H1 (cell line): ENCODE measurements around the gene ILF3. TPM values are rescaled to one million over a fixed set of nuclear protein-coding genes. Genes with fewer than 3 reads are reported as not detected.

Source experiments
- CTCF ChIA-PET: fragments of 300-600 bp; sonication (Branson Sonifier 250); formaldehyde crosslinking; loops from one replicate; lab custom pipeline; 2021; ENCODE audit not compliant: partially characterized antibody; lab: Charles Lee
- POLR2A ChIA-PET: fragments of 300-600 bp; sonication (Branson Sonifier 250); formaldehyde crosslinking; loops from one replicate; lab custom pipeline; 2021; ENCODE audit warnings: inconsistent platforms; ENCODE audit not compliant: partially characterized antibody; lab: Charles Lee
- DNase-seq, 2 experiments: peaks; one replicate each; pipeline versions ENCODE4 v3.0.0 to v3.0.0-alpha.2; 2010 to 2022; ENCODE audit warnings: low spot score in 2 of 2, low read depth in 1 of 2, mixed read lengths in 1 of 2
- FAIRE-seq: peaks from 2 replicates; lab custom pipeline; 2011; peaks lifted over from hg19 to GRCh38; lab: Jason Lieb, UNC
- H2AFZ ChIP-seq: 2 replicates; pipeline ENCODE4 v1.8.1; 2012; ENCODE audit warnings: low read length, inconsistent platforms
- H2AK5ac ChIP-seq: 2 replicates; pipeline ENCODE4 v1.6.1; 2013; ENCODE audit warnings: low read depth, low read length
- H2BK120ac ChIP-seq: replicated peaks from 2 replicates; pipeline ENCODE3; 2013; ENCODE audit warnings: low read depth, low read length, inconsistent platforms
- H2BK12ac ChIP-seq: 2 replicates; pipeline ENCODE4 v1.6.1; 2013; ENCODE audit warnings: low read depth, low read length
- H2BK15ac ChIP-seq: 2 replicates; pipeline ENCODE4 v1.6.1; 2013; ENCODE audit warnings: low read length
- H2BK20ac ChIP-seq: 2 replicates; pipeline ENCODE4 v1.6.1; 2013; ENCODE audit warnings: low read length
- H2BK5ac ChIP-seq: 2 replicates; pipeline ENCODE4 v1.6.1; 2013; ENCODE audit warnings: low read depth, low read length
- H3K14ac ChIP-seq: 2 replicates; pipeline ENCODE4 v1.6.1; 2013; ENCODE audit warnings: inconsistent platforms; ENCODE audit not compliant: insufficient read length
- H3K18ac ChIP-seq: 2 replicates; pipeline ENCODE4 v1.6.1; 2013; ENCODE audit warnings: low read length; ENCODE audit errors: extremely low read depth
- H3K23ac ChIP-seq: 2 replicates; pipeline ENCODE4 v1.6.1; 2013; ENCODE audit warnings: inconsistent platforms; ENCODE audit not compliant: insufficient read length
- H3K23me2 ChIP-seq: 2 replicates; pipeline ENCODE4 v1.6.1; 2013; ENCODE audit warnings: low read depth, low read length
- H3K27ac ChIP-seq: 2 replicates; pipeline ENCODE4 v1.6.1; 2011; ENCODE audit warnings: low read depth, low read length, inconsistent platforms
- H3K27me3 ChIP-seq, 4 experiments: replicated peaks in 1 of 4; 1 replicate in 1 of 4; 2 replicates in 3 of 4; pipeline versions ENCODE4 v1.6.1 to v1.8.1; 2011 to 2013; ENCODE audit warnings: low read length in 3 of 4, mild to moderate bottlenecking in 3 of 4, inconsistent platforms in 2 of 4, mixed read lengths in 2 of 4, moderate library complexity in 1 of 4; ENCODE audit not compliant: control insufficient read depth in 3 of 4, insufficient read depth in 3 of 4; ENCODE audit errors: extremely low read depth in 1 of 4
- H3K36me3 ChIP-seq, 4 experiments: 2 replicates each; pipeline versions ENCODE4 v1.6.1 to v1.8.1; 2011 to 2013; ENCODE audit warnings: mild to moderate bottlenecking in 4 of 4, low read length in 3 of 4, moderate library complexity in 2 of 4, control low read depth in 1 of 4, inconsistent platforms in 1 of 4; ENCODE audit not compliant: insufficient read depth in 4 of 4, control insufficient read depth in 2 of 4
- H3K4ac ChIP-seq: replicated peaks from 2 replicates; pipeline ENCODE3; 2013; ENCODE audit warnings: low read length, low read depth, mixed read lengths, inconsistent platforms; ENCODE audit not compliant: insufficient read length
- H3K4me1 ChIP-seq, 4 experiments: replicated peaks in 1 of 4; 1 replicate in 1 of 4; 2 replicates in 3 of 4; pipeline versions ENCODE4 v1.6.1 to v1.8.1; 2011 to 2013; ENCODE audit warnings: low read length in 3 of 4, inconsistent platforms in 2 of 4, mixed read lengths in 1 of 4; ENCODE audit not compliant: insufficient read depth in 4 of 4, control insufficient read depth in 3 of 4
- H3K4me2 ChIP-seq, 2 experiments: 2 replicates each; pipeline versions ENCODE4 v1.6.1 to v1.8.1; 2011 to 2013; ENCODE audit warnings: low read depth in 2 of 2, low read length in 2 of 2, control low read depth in 1 of 2, inconsistent platforms in 1 of 2, mild to moderate bottlenecking in 1 of 2; ENCODE audit not compliant: insufficient read depth in 1 of 2
- H3K4me3 ChIP-seq, 4 experiments: fragments of 200-600, 300-600 bp in 1 of 4; sonication (generic), shearing (Covaris generic), sonication (Bioruptor Twin) in 1 of 4; 2 replicates each; pipeline versions ENCODE4 v1.5.1 to v1.8.1; 2011 to 2016; ENCODE audit warnings: low read length in 4 of 4, low read depth in 3 of 4, control low read depth in 2 of 4, inconsistent platforms in 2 of 4, mild to moderate bottlenecking in 2 of 4, mixed read lengths in 1 of 4, moderate library complexity in 1 of 4; ENCODE audit not compliant: insufficient read depth in 2 of 4; ENCODE audit errors: extremely low read depth in 1 of 4
- H3K56ac ChIP-seq: replicated peaks from 2 replicates; pipeline ENCODE3; 2013; ENCODE audit warnings: low read depth, mild to moderate bottlenecking, mixed read lengths, low read length, inconsistent platforms; ENCODE audit not compliant: insufficient read length
- H3K79me1 ChIP-seq: 2 replicates; pipeline ENCODE4 v1.6.1; 2013; ENCODE audit warnings: low read depth, low read length, control low read depth
- H3K79me2 ChIP-seq, 2 experiments: 2 replicates each; pipeline versions ENCODE4 v1.6.1 to v1.8.1; 2012 to 2013; ENCODE audit warnings: low read length in 2 of 2, mild to moderate bottlenecking in 2 of 2, inconsistent platforms in 1 of 2; ENCODE audit not compliant: insufficient read depth in 2 of 2, control insufficient read depth in 1 of 2
- H3K9ac ChIP-seq, 4 experiments: replicated peaks in 1 of 4; 1 replicate in 1 of 4; 2 replicates in 3 of 4; pipeline versions ENCODE4 v1.6.1 to v1.8.1; 2011 to 2013; ENCODE audit warnings: low read depth in 3 of 4, low read length in 3 of 4, control low read depth in 2 of 4, mild to moderate bottlenecking in 2 of 4, moderate library complexity in 2 of 4, inconsistent platforms in 1 of 4; ENCODE audit errors: extremely low read depth in 1 of 4
- H3K9me3 ChIP-seq, 2 experiments: 2 replicates each; pipeline versions ENCODE4 v1.6.1 to v1.8.1; 2012 to 2013; ENCODE audit warnings: mild to moderate bottlenecking in 2 of 2, moderate library complexity in 2 of 2, control low read depth in 1 of 2, inconsistent platforms in 1 of 2, low read depth in 1 of 2, low read length in 1 of 2, mixed read lengths in 1 of 2; ENCODE audit not compliant: insufficient read depth in 2 of 2
- H4K20me1 ChIP-seq, 2 experiments: replicated peaks in 1 of 2; 2 replicates each; pipeline versions ENCODE3 to v1.8.1; 2011 to 2013; ENCODE audit warnings: inconsistent platforms in 2 of 2, low read length in 2 of 2, mild to moderate bottlenecking in 1 of 2; ENCODE audit not compliant: insufficient read depth in 2 of 2, control insufficient read depth in 1 of 2
- H4K5ac ChIP-seq: 2 replicates; pipeline ENCODE4 v1.6.1; 2013; ENCODE audit warnings: low read length, low read depth, mixed read lengths, inconsistent platforms; ENCODE audit not compliant: insufficient read length
- H4K8ac ChIP-seq: 2 replicates; pipeline ENCODE4 v1.8.0; 2013; ENCODE audit warnings: mild to moderate bottlenecking, moderate library complexity, low read length, inconsistent platforms; ENCODE audit not compliant: insufficient read depth; ENCODE audit errors: extremely low read depth
- H4K91ac ChIP-seq: replicated peaks from 2 replicates; pipeline ENCODE3; 2013; ENCODE audit warnings: low read length, mixed read lengths, inconsistent platforms; ENCODE audit not compliant: insufficient read length
- KDM4A ChIP-seq: IDR thresholded peaks from one replicate; pipeline ENCODE4 v1.7.1; 2012; ENCODE audit warnings: low read depth, mild to moderate bottlenecking, moderate library complexity, low read length, inconsistent platforms; ENCODE audit not compliant: severe bottlenecking
- POLR2A ChIP-seq, 2 experiments: IDR thresholded peaks; 1 replicate in 1 of 2; 2 replicates in 1 of 2; pipeline ENCODE4 v1.6.1; 2011; ENCODE audit warnings: low read depth in 2 of 2, low read length in 2 of 2, mild to moderate bottlenecking in 2 of 2; ENCODE audit errors: control extremely low read depth in 1 of 2
- WGBS, 2 experiments: shearing (Covaris generic) in 1 of 2; methylation state at CpG; one replicate each; pipeline versions ENCODE4 v1.1.6 to v1.1.7; 2013 to 2015; ENCODE audit warnings: low lambda C conversion rate in 2 of 2, mixed read lengths in 2 of 2, inconsistent platforms in 1 of 2, low coverage in 1 of 2, missing lambda C conversion rate in 1 of 2; ENCODE audit not compliant: insufficient replicate concordance in 2 of 2, insufficient coverage in 1 of 2, insufficient read length in 1 of 2; ENCODE audit errors: extremely low coverage in 1 of 2, missing lambda C conversion rate in 1 of 2; 5-methylcytosine and 5-hydroxymethylcytosine counted together
- polyA plus RNA-seq, 7 experiments: library from polyadenylated mRNA; depleted of rRNA in 3 of 7; stranded (reverse) in 5 of 7; unstranded in 2 of 7; fragments of >200 nt in 5 of 7; fragments of 200-250 nt in 2 of 7; gene quantifications; 1 replicate in 5 of 7; 2 replicates in 1 of 7; 4 replicates in 1 of 7; pipeline versions ENCODE4 v1.2.1 to v1.2.3, GENCODE V29; 2011 to 2013; ENCODE audit warnings: missing spikeins in 2 of 7, mixed read lengths in 2 of 7
- total RNA-seq: library from RNA; stranded (reverse); fragmentation: NEBNext Ultra II Directional; extraction: Animal tissue kit (Norgen Biotek cat#: 25700); gene quantifications from 2 replicates; pipeline ENCODE4 v1.2.1, GENCODE V29; 2021

Gene ILF3
- total and polyA plus RNA-seq, 2 of the 8 experiments (the other 6 are each of a cell fraction or from before 2014, with no cell fraction given) = 291 to 695 TPM

DNA sequence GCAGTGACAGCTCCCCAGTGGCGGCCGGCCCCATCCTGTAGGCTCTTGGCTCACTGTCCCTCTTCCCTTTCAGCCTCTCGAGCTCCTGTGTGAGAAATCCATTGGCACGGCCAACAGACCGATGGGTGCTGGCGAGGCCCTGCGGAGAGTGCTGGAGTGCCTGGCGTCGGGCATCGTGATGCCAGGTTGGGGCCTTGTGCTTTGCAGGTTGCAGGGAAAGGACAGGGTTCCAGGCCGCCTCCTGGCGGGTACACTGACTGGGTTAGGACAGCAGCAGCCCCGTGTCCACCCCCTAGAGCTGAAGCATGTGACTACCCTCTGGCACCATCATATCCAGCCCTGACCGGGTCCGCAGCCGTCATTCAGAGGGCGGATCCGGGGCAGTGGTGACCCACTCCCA lies 25.6 kb downstream of the ILF3 start:
- WGBS, 2 experiments = 94% methylated on average over 18 of the region's 18 CpGs; no CpG with 5 or more reads in 1 of the 2 experiments
- no peak overlapping the region for H2BK5ac ChIP-seq
- H4K91ac ChIP-seq = no peak overlapping the region
- FAIRE-seq (no peak), DNase-seq (no peak)
- H3K4ac ChIP-seq = no peak overlapping the region
- no peaks in the 10 kb centered on the region for H3K27me3 ChIP-seq
- H3K23ac ChIP-seq = no peak overlapping the region
- no peak overlapping the region for H2BK12ac ChIP-seq
- no peaks in the 10 kb centered on the region for H3K23me2 ChIP-seq
- H3K9ac ChIP-seq = no peak overlapping the region
- TF ChIP-seq POLR2A (IDR thresholded peaks at IDR 0.05; ENCODE audit: control extremely low read depth in 1 of 2, low read depth in 2 of 2, low read length in 2 of 2) = 0 out of 3 replicates have a peak, but pooled peaks of 1 of the 2 experiments have one; percentile 23
- no peak for TF ChIP-seq KDM4A
- H4K20me1 ChIP-seq = peaks cover 32 to 45% of the 10 kb centered on the region in 2 experiments
- H2AFZ ChIP-seq = no peak overlapping the region
- no peak overlapping the region for H3K56ac ChIP-seq
- POLR2A ChIA-PET = interaction anchor here (0.6 to 59.0 kb wide), 3 partner anchors 11 to 367 kb away, joined by 3 to 1874 read pairs (median 1874); partner anchors contain the start of genes DNM2, ILF3 and QTRT1
- H4K8ac ChIP-seq = peak overlapping the region; percentile 62; the same call in 1 of the 2 replicates
- no peak overlapping the region for H2BK120ac ChIP-seq
- CTCF ChIA-PET = interaction anchor here (1.1 to 3.5 kb wide), 5 partner anchors 8 to 22 kb away, joined by 3 to 13 read pairs (median 3); no protein-coding TSS in a partner anchor
- H2BK20ac ChIP-seq = no peak overlapping the region
- peaks cover 7% of the 10 kb centered on the region for H3K79me1 ChIP-seq
- H3K4me3 ChIP-seq = no peak overlapping the region
- no peak overlapping the region for H4K5ac ChIP-seq
- no peaks in the 10 kb centered on the region for H3K9me3 ChIP-seq
- no peak overlapping the region for H3K14ac ChIP-seq
- peak overlapping the region; percentile 10 for H3K27ac ChIP-seq
- no peak overlapping the region for H3K4me2 ChIP-seq
- H3K79me2 ChIP-seq = peaks cover 1 to 90% of the 10 kb centered on the region in 2 experiments; a peak in 2 of 4 replicates
- no peaks in the 10 kb centered on the region; a peak in 2 of 7 replicates for H3K4me1 ChIP-seq
- H2AK5ac ChIP-seq = no peak overlapping the region
- H3K36me3 ChIP-seq = peaks cover 81 to 93% (median 92%) of the 10 kb centered on the region in 4 experiments
- H2BK15ac ChIP-seq = no peak overlapping the region
- H3K18ac ChIP-seq = no peak overlapping the region
